A673 (cell line): Measurements from ENCODE around the gene CYP19A1.

Experiments
- CTCF ChIP-seq: fragments of 300-800, 200-600 bp; sonication (generic); conservative IDR thresholded peaks from 2 replicates; pipeline ENCODE4 v1.5.1; 2017; ENCODE audit warnings: low read depth, mild to moderate bottlenecking, antibody characterized with exemption, low read length, moderate library complexity, mixed read lengths
- EZH2 ChIP-seq: fragments of 200-600 bp; sonication (generic); IDR thresholded peaks from 2 replicates; pipeline ENCODE4 v1.6.1; 2017; ENCODE audit warnings: borderline replicate concordance, low read depth, mild to moderate bottlenecking, mixed read lengths, antibody characterized with exemption, low read length; ENCODE audit not compliant: poor library complexity, severe bottlenecking

- TF ChIP-seq CTCF (no peak), EZH2 (no peak)
Observed at GRCh38 chr15:51367322-51367976, 29.1 kb upstream of the CYP19A1 start.
